Natural killer cell (primary cell): ENCODE measurements around the gene DIPK1A. TPM values are rescaled to one million over a fixed set of nuclear protein-coding genes. Genes with fewer than 3 reads are reported as not detected.

Experiments used
- ATAC-seq, 3 donors: fragments of 150-1000 bp in 2 of 3; fragments of 200-7000 bp in 1 of 3; cut with Tn5 transposase; 1 replicate in 1 of 3; 2 replicates in 2 of 3; pipeline ENCODE4 v1.10.0; 2021; ENCODE audit warnings: mild to moderate bottlenecking in 2 of 3, moderate library complexity in 2 of 3
- DNase-seq, 2 donors: peaks; one replicate each; pipeline versions ENCODE4 v3.0.0 to v3.0.0-alpha.2; 2013 to 2021; ENCODE audit warnings: mixed read lengths in 1 of 2
- H3K27ac ChIP-seq: one replicate; pipeline ENCODE4 v1.5.1; 2013; ENCODE audit warnings: mild to moderate bottlenecking, low read length
- H3K27me3 ChIP-seq: one replicate; pipeline ENCODE4 v1.6.1; 2013; ENCODE audit warnings: low read length; ENCODE audit not compliant: control insufficient read depth, insufficient read depth
- H3K36me3 ChIP-seq: one replicate; pipeline ENCODE4 v1.6.1; 2013; ENCODE audit warnings: low read length; ENCODE audit not compliant: control insufficient read depth, insufficient read depth
- H3K4me1 ChIP-seq: one replicate; pipeline ENCODE4 v1.6.1; 2013; ENCODE audit warnings: low read length; ENCODE audit not compliant: control insufficient read depth, insufficient read depth
- H3K4me3 ChIP-seq: one replicate; pipeline ENCODE4 v1.5.1; 2013; ENCODE audit warnings: low read length
- H3K9me3 ChIP-seq: one replicate; pipeline ENCODE4 v1.6.1; 2013; ENCODE audit warnings: low read length; ENCODE audit not compliant: control insufficient read depth, insufficient read depth
- H3K27ac Mint-ChIP-seq, 2 donors: one replicate each; pipeline ENCODE4 v1.8.0; 2022; ENCODE audit warnings: mild to moderate bottlenecking in 2 of 2, mixed read lengths in 2 of 2, moderate library complexity in 1 of 2
- H3K27me3 Mint-ChIP-seq, 2 donors: one replicate each; pipeline ENCODE4 v1.8.0; 2022; ENCODE audit warnings: low read depth in 2 of 2, mixed read lengths in 2 of 2
- H3K36me3 Mint-ChIP-seq: one replicate; pipeline ENCODE4 v1.8.0; 2022; ENCODE audit warnings: mixed read lengths
- H3K4me1 Mint-ChIP-seq, 2 donors: one replicate each; pipeline ENCODE4 v1.8.0; 2022; ENCODE audit warnings: mixed read lengths in 2 of 2
- H3K4me3 Mint-ChIP-seq: one replicate; pipeline ENCODE4 v1.8.0; 2022; ENCODE audit warnings: mild to moderate bottlenecking, moderate library complexity, mixed read lengths
- H3K9me3 Mint-ChIP-seq, 2 donors: one replicate each; pipeline ENCODE4 v1.8.0; 2022; ENCODE audit warnings: mixed read lengths in 2 of 2
- WGBS: methylation state at CpG from one replicate; pipeline ENCODE4 v1.1.7; 2013; ENCODE audit warnings: missing lambda C conversion rate; ENCODE audit not compliant: insufficient coverage; 5-methylcytosine and 5-hydroxymethylcytosine counted together
- intact Hi-C: fragments of 100-400 bp; cut with micrococcal nuclease; formaldehyde crosslinking; loops from one replicate; pipeline ENCODE4 v1.14.2; 2022
- total RNA-seq, 4 donors: library from RNA; stranded (reverse); fragments of 120-200 nt in 1 of 4; gene quantifications; one replicate each; pipeline versions ENCODE4 v1.2.3 to v1.2.4, GENCODE V29; 2013 to 2022
- TF ChIP-seq, protein P1 (sequence below): fragments of 200-600 bp; IDR thresholded peaks from one replicate; pipeline ENCODE4 v1.8.0; 2022; ENCODE audit warnings: antibody characterized with exemption

Gene DIPK1A
- total RNA-seq, 3 donors from 2014 or later (not counting 1 experiment from before 2014, with no cell fraction given) = 7.0 to 11.3 (median 11.2) TPM

DNA sequence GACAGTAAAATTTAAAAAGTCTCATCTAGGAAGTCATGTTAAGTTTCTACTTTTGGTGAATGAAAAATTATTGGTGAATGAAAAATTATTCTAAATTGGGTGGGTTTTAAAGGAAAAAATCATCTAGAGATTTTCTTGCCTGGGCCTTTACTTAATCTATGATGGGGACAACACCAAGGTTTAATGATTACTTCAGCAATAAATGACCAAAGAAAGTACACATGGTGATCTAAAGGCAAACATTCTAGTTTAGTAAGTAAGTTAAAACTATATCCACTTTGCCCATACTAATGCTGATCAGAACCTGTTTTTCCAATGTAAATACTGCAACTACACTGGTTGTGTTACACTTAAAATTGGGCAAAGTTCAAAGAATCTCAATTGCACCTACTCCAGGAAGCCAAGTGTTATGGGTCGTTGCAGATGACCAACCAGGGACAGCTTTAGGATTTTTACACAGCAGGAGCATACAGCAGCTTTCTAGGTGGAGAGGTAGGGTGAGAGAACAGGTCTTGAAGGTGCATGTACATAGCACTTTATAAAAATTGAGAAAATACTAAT is 144.0 kb downstream of the DIPK1A start:
- intact Hi-C loops = no loop called here
- Mint-ChIP-seq H3K4me1 (no peaks in the 10 kb centered on the region), H3K9me3 (no peaks in the 10 kb centered on the region), H3K4me3 (no peak overlapping the region), H3K27me3 (peaks cover 17 to 37% of the 10 kb centered on the region in 2 donors), H3K36me3 (no peaks in the 10 kb centered on the region), H3K27ac (no peak overlapping the region)
- Histone ChIP-seq H3K27me3 (no peaks in the 10 kb centered on the region), H3K4me3 (no peak overlapping the region), H3K4me1 (no peaks in the 10 kb centered on the region), H3K36me3 (no peaks in the 10 kb centered on the region), H3K27ac (no peak overlapping the region), H3K9me3 (no peaks in the 10 kb centered on the region)
- ATAC-seq = no peak
- TF ChIP-seq, protein P1, sequence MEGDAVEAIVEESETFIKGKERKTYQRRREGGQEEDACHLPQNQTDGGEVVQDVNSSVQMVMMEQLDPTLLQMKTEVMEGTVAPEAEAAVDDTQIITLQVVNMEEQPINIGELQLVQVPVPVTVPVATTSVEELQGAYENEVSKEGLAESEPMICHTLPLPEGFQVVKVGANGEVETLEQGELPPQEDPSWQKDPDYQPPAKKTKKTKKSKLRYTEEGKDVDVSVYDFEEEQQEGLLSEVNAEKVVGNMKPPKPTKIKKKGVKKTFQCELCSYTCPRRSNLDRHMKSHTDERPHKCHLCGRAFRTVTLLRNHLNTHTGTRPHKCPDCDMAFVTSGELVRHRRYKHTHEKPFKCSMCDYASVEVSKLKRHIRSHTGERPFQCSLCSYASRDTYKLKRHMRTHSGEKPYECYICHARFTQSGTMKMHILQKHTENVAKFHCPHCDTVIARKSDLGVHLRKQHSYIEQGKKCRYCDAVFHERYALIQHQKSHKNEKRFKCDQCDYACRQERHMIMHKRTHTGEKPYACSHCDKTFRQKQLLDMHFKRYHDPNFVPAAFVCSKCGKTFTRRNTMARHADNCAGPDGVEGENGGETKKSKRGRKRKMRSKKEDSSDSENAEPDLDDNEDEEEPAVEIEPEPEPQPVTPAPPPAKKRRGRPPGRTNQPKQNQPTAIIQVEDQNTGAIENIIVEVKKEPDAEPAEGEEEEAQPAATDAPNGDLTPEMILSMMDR = no peak
- no peak for DNase-seq
- WGBS = 67% methylated on average over 1 of the region's 1 CpG

DNA sequence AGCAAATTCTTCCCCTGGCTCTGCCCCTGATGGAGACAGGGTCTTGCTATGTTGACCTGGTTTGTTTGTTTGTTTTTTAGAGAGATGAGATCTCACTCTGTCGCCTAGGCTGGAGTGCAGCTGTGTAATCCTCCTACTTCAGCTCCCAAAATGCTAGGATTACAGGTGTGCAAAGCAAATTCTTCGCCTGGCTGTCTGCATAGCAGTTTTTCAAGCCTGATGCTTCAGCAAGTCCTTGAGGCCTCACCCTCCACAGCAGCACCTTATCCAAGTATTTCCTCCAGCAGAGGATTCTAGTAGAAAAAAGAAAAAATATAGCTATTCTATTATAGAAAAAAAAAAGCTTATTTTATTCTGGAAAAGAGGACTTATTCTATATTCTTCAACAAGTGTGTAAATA is 144.5 kb downstream of the DIPK1A start:
- no peaks in the 10 kb centered on the region for H3K36me3 ChIP-seq
- intact Hi-C loops = no loop called here
- H3K9me3 Mint-ChIP-seq = no peaks in the 10 kb centered on the region
- H3K36me3 Mint-ChIP-seq = no peaks in the 10 kb centered on the region
- TF ChIP-seq, protein P1 = no peak
- WGBS = 75% methylated on average over 2 of the region's 2 CpGs
- peaks cover 17 to 42% of the 10 kb centered on the region in 2 donors for H3K27me3 Mint-ChIP-seq
- H3K27ac ChIP-seq = no peak overlapping the region
- no peaks in the 10 kb centered on the region for H3K9me3 ChIP-seq
- H3K4me3 Mint-ChIP-seq = no peak overlapping the region
- H3K27me3 ChIP-seq = no peaks in the 10 kb centered on the region
- no peaks in the 10 kb centered on the region for H3K4me1 ChIP-seq
- no peak overlapping the region for H3K4me3 ChIP-seq
- no peak for ATAC-seq
- no peak for DNase-seq
- no peak overlapping the region for H3K27ac Mint-ChIP-seq
- H3K4me1 Mint-ChIP-seq = no peaks in the 10 kb centered on the region

DNA sequence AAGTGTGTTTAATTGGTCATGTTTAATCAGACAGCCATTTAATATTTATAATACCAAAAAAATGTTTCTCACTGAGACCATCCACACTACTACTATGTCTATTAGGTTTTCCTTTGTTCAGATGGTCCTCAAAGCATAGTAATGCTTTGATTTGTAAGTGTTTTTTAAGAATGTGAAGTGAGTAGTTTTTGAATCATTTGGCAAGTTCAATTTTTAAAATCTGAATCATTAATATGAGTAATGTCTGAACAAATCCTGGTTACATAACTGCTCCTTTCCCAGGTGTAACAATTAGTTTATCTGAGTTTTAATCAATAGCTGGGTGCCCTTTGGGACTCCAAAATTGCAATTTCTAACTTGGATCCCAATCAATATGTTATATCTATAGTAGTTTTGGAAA is 152.9 kb downstream of the DIPK1A start:
- no peak overlapping the region for H3K27ac Mint-ChIP-seq
- TF ChIP-seq, protein P1 = no peak
- H3K36me3 Mint-ChIP-seq = no peaks in the 10 kb centered on the region
- H3K27me3 Mint-ChIP-seq = peaks cover 16 to 28% of the 10 kb centered on the region in 2 donors
- ATAC-seq (no peak), DNase-seq (no peak)
- H3K4me1 Mint-ChIP-seq = peaks cover 0 to 10% of the 10 kb centered on the region in 2 donors
- H3K9me3 ChIP-seq = no peaks in the 10 kb centered on the region
- no peak overlapping the region for H3K4me3 Mint-ChIP-seq
- no peaks in the 10 kb centered on the region for H3K27me3 ChIP-seq
- H3K36me3 ChIP-seq = no peaks in the 10 kb centered on the region
- intact Hi-C loops = no loop called here
- no peaks in the 10 kb centered on the region for H3K4me1 ChIP-seq
- no peak overlapping the region for H3K27ac ChIP-seq
- H3K4me3 ChIP-seq = no peak overlapping the region
- no peaks in the 10 kb centered on the region for H3K9me3 Mint-ChIP-seq

DNA sequence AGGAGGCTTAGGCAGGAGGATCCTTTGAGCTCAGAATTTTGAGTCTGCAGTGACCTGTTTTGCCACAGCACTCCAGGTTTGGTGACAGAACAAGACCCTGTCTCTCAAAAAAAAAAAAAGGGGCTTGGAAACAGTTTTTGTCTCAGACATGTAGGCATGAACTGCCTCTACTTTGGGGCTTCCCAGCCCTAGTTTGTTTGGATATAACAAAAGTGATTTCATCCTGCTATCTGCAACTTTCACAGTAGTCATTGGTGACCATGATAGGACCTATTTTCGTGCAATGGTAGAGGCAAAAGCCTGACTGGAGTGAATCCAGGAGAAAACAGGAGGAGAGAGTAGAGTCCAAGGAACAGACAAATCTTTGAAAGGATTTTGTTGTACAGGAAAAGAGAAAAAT is 156.0 kb downstream of the DIPK1A start:
- 92% methylated on average over 1 of the region's 1 CpG for WGBS
- no peak overlapping the region for H3K27ac Mint-ChIP-seq
- H3K36me3 Mint-ChIP-seq = no peaks in the 10 kb centered on the region
- H3K4me1 Mint-ChIP-seq = peaks cover 0 to 10% of the 10 kb centered on the region in 2 donors
- Histone ChIP-seq H3K4me3 (no peak overlapping the region), H3K4me1 (no peaks in the 10 kb centered on the region), H3K27me3 (no peaks in the 10 kb centered on the region), H3K36me3 (no peaks in the 10 kb centered on the region), H3K9me3 (no peaks in the 10 kb centered on the region), H3K27ac (no peak overlapping the region)
- H3K27me3 Mint-ChIP-seq = peaks cover 6 to 10% of the 10 kb centered on the region in 2 donors
- DNase-seq (no peak), ATAC-seq (no peak)
- H3K4me3 Mint-ChIP-seq = no peak overlapping the region
- no peaks in the 10 kb centered on the region for H3K9me3 Mint-ChIP-seq
- TF ChIP-seq, protein P1 = no peak
- intact Hi-C loops = no loop called here
